ENCODE measurements around the gene UBE2G2.

DNA sequence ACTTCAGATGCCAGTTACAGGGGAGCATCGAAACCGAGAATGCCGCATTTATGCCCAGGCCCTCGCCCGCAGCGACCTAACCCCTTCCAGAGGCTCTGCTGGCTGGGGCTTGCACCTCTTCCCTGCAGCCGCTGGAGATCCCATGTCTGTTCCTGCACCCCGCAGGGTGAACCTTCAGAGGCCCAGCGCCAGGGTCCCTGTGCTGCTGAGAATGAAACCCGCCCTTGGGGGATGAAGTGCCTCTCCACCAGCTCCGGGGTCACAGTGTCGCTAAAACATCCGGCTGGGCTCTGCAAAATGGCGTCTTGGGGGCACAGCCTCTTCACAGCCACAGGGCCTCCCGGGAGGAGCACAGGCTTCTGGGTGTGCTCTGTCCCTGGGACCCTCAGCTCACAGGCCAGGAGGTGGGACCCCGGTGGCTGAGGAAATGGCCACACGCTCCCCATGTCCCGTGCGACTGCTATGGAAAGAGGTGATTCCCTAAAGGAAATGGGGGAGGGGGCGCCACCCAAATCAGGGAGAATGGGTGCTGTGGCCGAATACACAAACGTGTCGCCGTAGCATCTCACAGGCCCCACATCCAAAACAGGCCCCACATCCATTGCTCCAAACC lies 50.3 kb downstream of the UBE2G2 start:
- TF ChIP-seq, protein P1, sequence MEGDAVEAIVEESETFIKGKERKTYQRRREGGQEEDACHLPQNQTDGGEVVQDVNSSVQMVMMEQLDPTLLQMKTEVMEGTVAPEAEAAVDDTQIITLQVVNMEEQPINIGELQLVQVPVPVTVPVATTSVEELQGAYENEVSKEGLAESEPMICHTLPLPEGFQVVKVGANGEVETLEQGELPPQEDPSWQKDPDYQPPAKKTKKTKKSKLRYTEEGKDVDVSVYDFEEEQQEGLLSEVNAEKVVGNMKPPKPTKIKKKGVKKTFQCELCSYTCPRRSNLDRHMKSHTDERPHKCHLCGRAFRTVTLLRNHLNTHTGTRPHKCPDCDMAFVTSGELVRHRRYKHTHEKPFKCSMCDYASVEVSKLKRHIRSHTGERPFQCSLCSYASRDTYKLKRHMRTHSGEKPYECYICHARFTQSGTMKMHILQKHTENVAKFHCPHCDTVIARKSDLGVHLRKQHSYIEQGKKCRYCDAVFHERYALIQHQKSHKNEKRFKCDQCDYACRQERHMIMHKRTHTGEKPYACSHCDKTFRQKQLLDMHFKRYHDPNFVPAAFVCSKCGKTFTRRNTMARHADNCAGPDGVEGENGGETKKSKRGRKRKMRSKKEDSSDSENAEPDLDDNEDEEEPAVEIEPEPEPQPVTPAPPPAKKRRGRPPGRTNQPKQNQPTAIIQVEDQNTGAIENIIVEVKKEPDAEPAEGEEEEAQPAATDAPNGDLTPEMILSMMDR (conservative IDR thresholded peaks at IDR 0.05; ENCODE audit: low read depth, low read length) = no peak
- TF ChIP-seq EZH2phosphoT487 (IDR thresholded peaks at IDR 0.05; ENCODE audit: borderline replicate concordance, low read length) = no peak
- no peak for TF ChIP-seq EZH2 (IDR thresholded peaks at IDR 0.05; ENCODE audit: low read length, unreplicated experiment)
